Adipocyte (in vitro differentiated cells): Measurements from ENCODE around the gene RGS6.

Experiments
- DNase-seq: peaks from one replicate; pipeline ENCODE4 v3.0.0-alpha.2; 2015; ENCODE audit warnings: low read depth
- H3K27me3 ChIP-seq: replicated peaks from 2 replicates; pipeline ENCODE4 v1.7.0; 2013; ENCODE audit warnings: mild to moderate bottlenecking, low read length, moderate library complexity; ENCODE audit not compliant: control insufficient read depth, insufficient read depth
- H3K36me3 ChIP-seq: 2 replicates; pipeline ENCODE4 v1.7.0; 2013; ENCODE audit warnings: low read length, mild to moderate bottlenecking, moderate library complexity; ENCODE audit not compliant: control insufficient read depth, insufficient read depth, severe bottlenecking
- H3K4me1 ChIP-seq: 2 replicates; pipeline ENCODE4 v1.7.0; 2013; ENCODE audit warnings: mild to moderate bottlenecking, low read length, moderate library complexity; ENCODE audit not compliant: control insufficient read depth, insufficient read depth
- H3K4me3 ChIP-seq: 2 replicates; pipeline ENCODE4 v1.7.0; 2013; ENCODE audit warnings: mild to moderate bottlenecking, low read length, moderate library complexity
- H3K9ac ChIP-seq: 2 replicates; pipeline ENCODE4 v1.7.0; 2013; ENCODE audit warnings: mild to moderate bottlenecking, low read length, moderate library complexity
- H3K9me3 ChIP-seq: 2 replicates; pipeline ENCODE4 v1.7.0; 2013; ENCODE audit warnings: mild to moderate bottlenecking, low read length, moderate library complexity; ENCODE audit not compliant: control insufficient read depth

RGS6 gene

DNA sequence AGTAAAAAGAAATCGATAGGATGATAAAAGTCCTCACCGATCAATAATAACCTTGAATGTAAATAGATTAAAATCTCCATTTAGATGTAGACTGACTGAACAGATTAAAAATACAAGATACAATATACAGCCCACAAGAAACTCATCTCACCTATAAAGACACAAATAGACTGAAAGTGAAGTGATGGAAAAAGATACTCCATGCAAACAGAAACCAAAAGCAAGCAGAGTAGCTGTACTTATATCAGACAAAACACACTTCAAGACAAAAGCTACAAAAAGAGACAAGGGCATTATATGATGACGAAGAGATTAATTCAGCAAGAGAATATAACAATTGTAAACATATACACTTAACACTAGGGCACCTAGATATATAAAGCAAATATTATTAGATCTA, 444.8 kb downstream of the RGS6 start:
- no peak overlapping the region for H3K9ac ChIP-seq
- H3K4me1 ChIP-seq, result no peaks in the 10 kb centered on the region
- peaks cover 11% of the 10 kb centered on the region for H3K9me3 ChIP-seq
- no peaks in the 10 kb centered on the region for H3K36me3 ChIP-seq
- DNase-seq, result no peak
- H3K4me3 ChIP-seq, result no peak overlapping the region
- H3K27me3 ChIP-seq, result no peaks in the 10 kb centered on the region

DNA sequence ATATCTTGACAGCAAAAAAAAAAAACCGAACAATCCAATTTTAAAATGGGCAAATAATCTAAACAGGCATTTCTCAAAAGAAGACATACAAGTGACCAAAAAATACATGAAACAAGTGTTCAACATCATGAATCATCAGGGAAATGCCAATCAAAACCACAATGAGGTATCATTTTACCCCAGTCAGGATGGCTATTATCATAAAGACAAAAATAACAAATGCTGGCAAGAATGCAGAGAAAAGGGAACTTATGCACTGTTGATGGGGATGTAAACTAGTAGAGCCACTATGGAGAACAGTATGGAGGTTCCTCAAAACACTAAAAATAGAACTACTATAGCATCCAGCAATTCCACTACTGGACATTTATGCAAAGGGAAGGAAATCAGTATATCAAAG, 448.2 kb downstream of the RGS6 start:
- no peak for DNase-seq
- H3K4me3 ChIP-seq, result no peak overlapping the region
- no peaks in the 10 kb centered on the region for H3K27me3 ChIP-seq
- H3K9ac ChIP-seq, result no peak overlapping the region
- no peaks in the 10 kb centered on the region for H3K36me3 ChIP-seq
- no peaks in the 10 kb centered on the region for H3K4me1 ChIP-seq
- H3K9me3 ChIP-seq, result peaks cover 11% of the 10 kb centered on the region

DNA sequence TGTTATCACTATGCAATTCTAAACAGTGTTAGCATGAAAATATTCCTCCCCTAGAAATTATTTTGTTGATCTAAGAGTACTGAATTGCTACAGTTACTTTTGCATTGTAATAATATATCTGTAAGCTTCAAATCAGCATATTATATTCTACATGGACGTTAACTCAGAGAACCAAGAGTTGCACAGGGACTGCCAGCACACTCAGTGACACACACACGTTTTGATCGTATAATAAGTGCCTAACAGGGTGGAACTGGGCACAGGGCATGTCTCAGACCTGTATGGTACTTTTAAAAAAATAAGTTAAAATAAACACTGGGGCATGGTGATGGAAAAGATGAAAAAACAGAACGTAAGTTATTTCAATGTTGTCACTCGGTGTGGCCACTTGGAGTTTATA, 451.6 kb downstream of the RGS6 start:
- Histone ChIP-seq H3K4me3 (no peak overlapping the region), H3K4me1 (no peaks in the 10 kb centered on the region), H3K9me3 (peaks cover 8% of the 10 kb centered on the region), H3K9ac (no peak overlapping the region), H3K27me3 (no peaks in the 10 kb centered on the region), H3K36me3 (no peaks in the 10 kb centered on the region)
- DNase-seq, result no peak

DNA sequence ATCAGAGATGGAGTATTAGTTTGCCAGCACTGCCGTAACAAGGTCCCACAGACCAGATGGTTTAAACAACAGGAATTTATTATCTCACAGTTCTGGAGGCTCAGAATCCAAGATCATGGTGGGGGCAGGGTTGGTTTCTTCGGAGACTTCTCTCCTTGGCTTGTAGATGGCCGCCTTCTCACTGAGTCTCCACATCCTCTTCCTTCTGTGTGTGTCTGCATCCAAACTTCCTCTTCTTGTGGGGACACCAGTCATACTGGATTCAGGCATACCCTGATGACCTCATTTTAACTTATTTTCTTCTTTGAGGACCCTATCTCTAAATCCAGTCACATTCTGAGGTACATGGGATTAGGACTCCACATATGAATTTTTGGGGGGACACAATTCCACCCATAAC, 455.5 kb downstream of the RGS6 start:
- Histone ChIP-seq H3K36me3 (no peaks in the 10 kb centered on the region), H3K9ac (no peak overlapping the region), H3K27me3 (no peaks in the 10 kb centered on the region), H3K9me3 (no peaks in the 10 kb centered on the region), H3K4me3 (no peak overlapping the region), H3K4me1 (no peaks in the 10 kb centered on the region)
- no peak for DNase-seq

DNA sequence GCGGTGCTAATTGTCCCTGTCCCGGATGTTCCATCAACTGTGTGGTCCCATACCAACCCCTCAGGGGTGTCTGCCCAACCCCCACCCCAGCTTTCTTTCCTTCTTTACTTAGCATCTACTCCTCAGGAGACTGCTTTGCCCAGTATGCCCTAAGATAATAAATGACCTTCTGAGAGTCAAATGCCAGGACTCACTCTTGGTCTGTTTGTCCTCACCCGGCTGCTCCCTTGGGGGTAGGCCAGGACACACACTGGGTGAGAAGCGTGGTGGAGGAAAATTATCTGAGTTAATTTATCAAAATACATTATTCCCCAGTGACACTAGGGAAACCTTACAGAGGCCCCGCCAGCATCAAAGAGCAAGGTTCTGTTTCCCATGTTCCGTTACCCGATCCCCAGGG, 457.0 kb downstream of the RGS6 start:
- H3K4me3 ChIP-seq, result no peak overlapping the region
- peaks cover 9% of the 10 kb centered on the region for H3K9me3 ChIP-seq
- no peaks in the 10 kb centered on the region for H3K4me1 ChIP-seq
- DNase-seq, result no peak
- H3K36me3 ChIP-seq, result no peaks in the 10 kb centered on the region
- no peaks in the 10 kb centered on the region for H3K27me3 ChIP-seq
- no peak overlapping the region for H3K9ac ChIP-seq

DNA sequence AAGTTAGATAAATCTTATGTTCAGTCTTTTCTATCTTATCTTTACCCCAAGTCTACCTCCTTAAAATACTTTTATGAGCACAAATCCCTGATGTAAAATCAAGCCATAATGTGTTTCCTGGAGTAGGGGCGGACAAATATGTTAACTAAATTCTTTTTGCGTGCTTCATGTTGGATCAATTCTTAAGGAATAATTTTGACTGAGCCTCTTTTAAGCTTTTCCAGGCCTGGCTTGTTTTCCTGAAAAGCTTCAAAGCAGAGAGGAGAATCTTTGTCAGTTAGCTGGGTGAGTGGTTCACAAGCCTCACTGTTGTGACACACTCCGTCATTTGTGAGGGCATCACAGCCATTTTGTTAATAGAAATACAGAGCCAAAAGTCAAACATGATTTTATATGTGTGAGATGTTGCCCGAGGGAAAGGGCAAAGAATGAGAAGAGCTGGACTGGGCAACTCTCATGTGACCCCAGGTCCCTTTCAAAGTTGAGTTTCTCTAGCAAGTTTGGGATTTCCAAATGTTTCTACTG, 468.9 kb downstream of the RGS6 start:
- Histone ChIP-seq H3K9ac (no peak overlapping the region), H3K27me3 (no peaks in the 10 kb centered on the region), H3K4me3 (no peak overlapping the region), H3K9me3 (no peaks in the 10 kb centered on the region), H3K4me1 (no peaks in the 10 kb centered on the region), H3K36me3 (no peaks in the 10 kb centered on the region)
- DNase-seq, result no peak

DNA sequence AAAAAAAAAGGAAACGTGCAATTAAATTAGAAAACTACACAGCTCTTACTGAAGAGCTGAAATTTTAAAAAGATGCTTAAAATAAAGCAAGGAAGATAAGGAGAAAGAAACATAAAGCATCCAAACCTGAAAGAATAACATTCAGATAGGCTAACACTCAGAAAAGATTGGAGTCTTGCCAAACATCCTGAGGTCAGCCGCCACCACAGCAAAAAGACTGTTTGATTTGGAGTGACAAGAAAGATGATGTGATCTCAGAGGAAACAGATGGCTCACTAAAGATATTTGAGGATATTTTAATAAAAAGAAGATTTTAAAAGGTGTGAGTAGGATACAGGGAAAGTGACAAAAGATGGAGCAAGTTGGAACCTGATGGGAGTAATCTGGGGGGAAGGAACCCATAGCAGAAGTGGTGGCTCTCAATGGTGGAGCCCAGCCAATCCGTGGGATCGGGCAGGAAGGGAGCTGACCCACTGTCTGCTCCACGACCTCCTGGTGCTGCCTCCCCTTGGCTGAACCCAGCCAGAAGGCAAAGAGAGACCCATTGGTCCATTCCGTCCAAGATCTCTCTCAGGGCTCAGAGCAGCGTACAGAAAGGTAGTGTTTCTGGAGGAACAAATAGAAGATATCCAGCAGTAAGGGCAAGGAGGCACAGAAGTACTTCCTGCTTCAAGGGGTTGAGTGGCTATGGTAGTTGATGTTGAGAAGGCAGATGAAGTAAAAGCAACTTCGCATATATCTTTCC, 469.6 kb downstream of the RGS6 start:
- no peaks in the 10 kb centered on the region for H3K36me3 ChIP-seq
- H3K4me1 ChIP-seq, result no peaks in the 10 kb centered on the region
- H3K4me3 ChIP-seq, result no peak overlapping the region
- no peak for DNase-seq
- no peak overlapping the region for H3K9ac ChIP-seq
- H3K9me3 ChIP-seq, result no peaks in the 10 kb centered on the region
- H3K27me3 ChIP-seq, result no peaks in the 10 kb centered on the region

DNA sequence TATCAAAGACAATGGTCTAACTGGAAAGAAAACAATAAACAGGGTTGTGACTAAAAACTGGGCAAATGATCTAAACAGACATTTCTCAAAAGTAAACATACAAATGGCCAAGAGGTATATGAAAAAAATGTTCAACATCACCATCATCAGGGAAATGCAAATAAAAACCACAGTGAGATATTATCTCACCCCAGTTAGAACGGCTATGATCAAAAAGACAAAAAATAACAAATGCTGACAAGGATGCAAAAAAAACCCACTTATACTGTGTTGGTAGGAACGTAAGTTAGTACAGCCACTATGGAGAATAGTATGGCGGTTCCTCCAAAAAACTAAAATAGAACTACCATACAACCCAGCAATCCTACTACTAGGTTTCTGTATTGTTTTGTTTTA, 470.1 kb downstream of the RGS6 start:
- no peaks in the 10 kb centered on the region for H3K4me1 ChIP-seq
- DNase-seq, result no peak
- no peaks in the 10 kb centered on the region for H3K27me3 ChIP-seq
- H3K4me3 ChIP-seq, result no peak overlapping the region
- no peaks in the 10 kb centered on the region for H3K36me3 ChIP-seq
- no peak overlapping the region for H3K9ac ChIP-seq
- H3K9me3 ChIP-seq, result no peaks in the 10 kb centered on the region

DNA sequence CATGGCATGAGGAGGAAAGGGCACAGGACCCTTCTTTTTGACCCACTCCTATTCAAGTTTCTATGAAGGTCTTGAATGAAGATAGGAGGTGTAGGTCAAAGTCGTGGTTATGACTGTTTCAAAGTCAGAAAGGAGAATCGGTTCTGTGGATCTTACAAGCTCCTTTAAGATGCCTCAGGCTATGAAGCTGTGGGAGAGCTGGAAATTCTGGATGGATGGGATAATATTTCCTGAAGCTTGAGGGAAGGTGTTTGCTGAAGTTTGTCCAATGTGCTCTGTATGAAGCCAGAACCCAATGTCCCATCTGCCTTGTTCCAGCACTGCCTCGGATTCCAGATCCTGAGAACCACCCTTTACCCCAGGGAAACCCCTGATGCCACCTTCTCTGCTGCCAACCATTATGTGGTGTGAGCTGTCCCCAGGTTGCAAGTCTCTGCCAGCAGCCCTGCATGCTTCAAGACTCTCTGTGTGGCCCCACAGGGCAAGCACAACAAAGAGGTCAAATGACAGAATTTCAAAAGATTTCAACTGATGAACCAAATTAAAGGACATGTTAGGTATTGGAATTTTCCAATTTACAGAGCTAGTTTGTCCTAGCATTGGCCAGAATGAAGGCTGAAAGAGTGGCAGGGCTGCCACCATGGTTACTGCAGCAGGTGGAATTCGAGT, 472.0 kb downstream of the RGS6 start:
- Histone ChIP-seq H3K9me3 (peaks cover 8% of the 10 kb centered on the region), H3K36me3 (no peaks in the 10 kb centered on the region), H3K27me3 (no peaks in the 10 kb centered on the region), H3K9ac (no peak overlapping the region), H3K4me3 (no peak overlapping the region), H3K4me1 (no peaks in the 10 kb centered on the region)
- no peak for DNase-seq

DNA sequence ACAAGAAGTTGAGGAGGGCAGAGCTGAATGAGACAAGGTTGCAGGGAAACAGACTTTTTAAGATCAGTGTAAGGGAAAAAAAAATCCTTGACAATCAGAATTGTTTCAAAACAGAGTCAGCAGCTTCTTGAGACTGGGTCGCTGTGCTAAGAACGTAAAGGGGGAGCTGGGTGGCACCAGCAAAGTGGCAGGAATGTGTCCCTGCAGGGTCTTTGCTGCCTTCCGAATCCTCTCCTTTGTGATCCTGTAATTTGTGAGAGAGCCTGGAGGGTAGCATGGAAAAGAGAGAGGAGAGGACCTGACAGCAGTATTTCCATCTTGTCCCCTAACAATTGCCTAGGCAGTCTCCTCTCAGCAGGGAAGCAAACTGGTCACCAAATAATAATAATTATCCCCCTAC, 472.8 kb downstream of the RGS6 start:
- no peak overlapping the region for H3K9ac ChIP-seq
- DNase-seq, result no peak
- H3K4me1 ChIP-seq, result no peaks in the 10 kb centered on the region
- H3K36me3 ChIP-seq, result no peaks in the 10 kb centered on the region
- H3K9me3 ChIP-seq, result peaks cover 8% of the 10 kb centered on the region
- no peak overlapping the region for H3K4me3 ChIP-seq
- no peaks in the 10 kb centered on the region for H3K27me3 ChIP-seq

DNA sequence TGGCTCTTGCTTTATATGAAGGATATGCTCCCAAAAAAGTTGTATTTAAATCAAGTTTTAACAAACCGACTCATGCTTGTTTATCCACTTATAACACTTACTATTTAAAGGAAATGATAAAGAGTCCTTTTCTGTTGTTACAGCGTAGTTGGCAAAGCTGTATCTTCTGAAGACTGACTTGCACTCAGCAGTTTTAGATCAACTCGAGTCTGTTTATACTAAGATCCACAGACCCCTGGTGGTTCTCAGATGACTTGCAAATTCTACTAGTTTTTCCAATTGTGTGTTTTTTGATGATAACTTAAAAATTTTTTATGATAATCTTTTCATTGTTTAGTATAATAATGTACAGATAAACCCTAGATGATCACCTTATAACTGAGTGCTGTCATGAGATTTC, 475.8 kb downstream of the RGS6 start:
- Histone ChIP-seq H3K4me1 (no peaks in the 10 kb centered on the region), H3K27me3 (no peaks in the 10 kb centered on the region), H3K36me3 (no peaks in the 10 kb centered on the region), H3K9ac (no peak overlapping the region), H3K9me3 (peaks cover 8% of the 10 kb centered on the region), H3K4me3 (no peak overlapping the region)
- no peak for DNase-seq
